Activated T-helper 9 cell treated with anti-CD3 and anti-CD28 coated beads, Interleukin-2, amount 50 U/mL, for 16 hours (primary cell): ENCODE results near the gene NAP1L1.
A peak's percentile ranks its signal among the peaks of the same experiment; 100 is the strongest.

Experiments used
- DNase-seq: peaks from one replicate; pipeline ENCODE4 v3.0.0-alpha.2; 2020; ENCODE audit warnings: low read depth

Gene NAP1L1

GRCh38 chr12:76020731-76021672 is 63.5 kb downstream of the NAP1L1 start:
- DNase-seq = peak; percentile 53

- DNase-seq = peak; percentile 65
Observed at GRCh38 chr12:76020281-76020680, 64.2 kb downstream of the NAP1L1 start.

GRCh38 chr12:76018672-76019071 is 65.8 kb downstream of the NAP1L1 start:
- DNase-seq = no peak

GRCh38 chr12:76018111-76018510 is 66.4 kb downstream of the NAP1L1 start:
- no peak for DNase-seq

- no peak for DNase-seq
Observed at GRCh38 chr12:76014007-76014406, 70.5 kb downstream of the NAP1L1 start.

GRCh38 chr12:76013603-76014002 is 70.9 kb downstream of the NAP1L1 start:
- no peak for DNase-seq

- DNase-seq = no peak
Observed at GRCh38 chr12:76012644-76013043, 71.8 kb downstream of the NAP1L1 start.

- DNase-seq = no peak
Observed at GRCh38 chr12:76010732-76011458, 73.6 kb downstream of the NAP1L1 start.

- no peak for DNase-seq
Observed at GRCh38 chr12:76008428-76008827, 76.1 kb downstream of the NAP1L1 start.

GRCh38 chr12:76007640-76008039 is 76.8 kb downstream of the NAP1L1 start:
- DNase-seq = no peak

- no peak for DNase-seq
Observed at GRCh38 chr12:76006028-76006925, 78.2 kb downstream of the NAP1L1 start.

- no peak for DNase-seq
Observed at GRCh38 chr12:76003355-76003638, 81.2 kb downstream of the NAP1L1 start.

- DNase-seq = no peak
Observed at GRCh38 chr12:76002598-76003354, 81.7 kb downstream of the NAP1L1 start.

- DNase-seq = no peak
Observed at GRCh38 chr12:75998292-75999063, 86.0 kb downstream of the NAP1L1 start.

GRCh38 chr12:75997658-75998057 is 86.8 kb downstream of the NAP1L1 start:
- no peak for DNase-seq

- no peak for DNase-seq
Observed at GRCh38 chr12:75996861-75997447, 87.5 kb downstream of the NAP1L1 start.

- no peak for DNase-seq
Observed at GRCh38 chr12:75995691-75996090, 88.8 kb downstream of the NAP1L1 start.

GRCh38 chr12:75994069-75994740 is 90.3 kb downstream of the NAP1L1 start:
- no peak for DNase-seq

GRCh38 chr12:75991753-75992152 is 92.7 kb downstream of the NAP1L1 start:
- DNase-seq = no peak
